ENCODE measurements around the gene PARK7.

PARK7 gene

DNA sequence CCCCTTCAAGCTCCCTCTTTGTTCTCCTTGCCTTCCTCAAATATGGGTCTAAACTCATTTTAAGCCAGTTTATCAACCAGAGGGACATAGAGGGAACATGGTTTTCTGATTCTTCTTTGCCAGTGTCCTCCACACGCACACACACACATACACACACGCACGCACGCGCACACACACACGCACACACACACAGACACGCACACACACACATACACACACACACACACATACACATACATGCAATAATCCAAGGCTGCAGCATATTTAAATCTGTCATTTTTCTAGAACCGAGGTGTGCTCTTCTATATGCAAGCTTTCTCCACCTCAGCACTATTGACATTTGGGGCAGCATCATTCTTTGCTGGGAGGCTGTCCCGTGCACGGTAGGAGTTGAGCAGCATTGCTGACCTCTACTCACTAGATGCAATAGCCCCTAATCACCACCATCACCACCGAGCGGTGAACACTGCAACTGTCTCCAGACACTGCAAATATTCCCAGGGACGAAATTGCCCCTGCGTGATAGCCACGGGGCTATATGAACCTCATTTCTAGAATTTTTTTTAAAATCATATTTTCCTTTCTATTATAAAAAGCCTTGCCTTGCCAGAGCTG lies 28.9 kb upstream of the PARK7 start:
- no peak overlapping the region for H3K4me3 ChIP-seq (ENCODE audit: low read depth, low read length)
- DNase-seq (ENCODE audit: low read depth): no peak
- TF ChIP-seq, protein P1, sequence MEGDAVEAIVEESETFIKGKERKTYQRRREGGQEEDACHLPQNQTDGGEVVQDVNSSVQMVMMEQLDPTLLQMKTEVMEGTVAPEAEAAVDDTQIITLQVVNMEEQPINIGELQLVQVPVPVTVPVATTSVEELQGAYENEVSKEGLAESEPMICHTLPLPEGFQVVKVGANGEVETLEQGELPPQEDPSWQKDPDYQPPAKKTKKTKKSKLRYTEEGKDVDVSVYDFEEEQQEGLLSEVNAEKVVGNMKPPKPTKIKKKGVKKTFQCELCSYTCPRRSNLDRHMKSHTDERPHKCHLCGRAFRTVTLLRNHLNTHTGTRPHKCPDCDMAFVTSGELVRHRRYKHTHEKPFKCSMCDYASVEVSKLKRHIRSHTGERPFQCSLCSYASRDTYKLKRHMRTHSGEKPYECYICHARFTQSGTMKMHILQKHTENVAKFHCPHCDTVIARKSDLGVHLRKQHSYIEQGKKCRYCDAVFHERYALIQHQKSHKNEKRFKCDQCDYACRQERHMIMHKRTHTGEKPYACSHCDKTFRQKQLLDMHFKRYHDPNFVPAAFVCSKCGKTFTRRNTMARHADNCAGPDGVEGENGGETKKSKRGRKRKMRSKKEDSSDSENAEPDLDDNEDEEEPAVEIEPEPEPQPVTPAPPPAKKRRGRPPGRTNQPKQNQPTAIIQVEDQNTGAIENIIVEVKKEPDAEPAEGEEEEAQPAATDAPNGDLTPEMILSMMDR (IDR thresholded peaks at IDR 0.05; ENCODE audit: insufficient read depth, low read depth, low read length, missing control alignments): no peak

- DNase-seq (ENCODE audit: low read depth): no peak
- TF ChIP-seq, protein P1 (IDR thresholded peaks at IDR 0.05; ENCODE audit: insufficient read depth, low read depth, low read length, missing control alignments): no peak
- no peak overlapping the region for H3K4me3 ChIP-seq (ENCODE audit: low read depth, low read length)
Observed at GRCh38 chr1:7938070-7938469, 23.4 kb upstream of the PARK7 start.

DNA sequence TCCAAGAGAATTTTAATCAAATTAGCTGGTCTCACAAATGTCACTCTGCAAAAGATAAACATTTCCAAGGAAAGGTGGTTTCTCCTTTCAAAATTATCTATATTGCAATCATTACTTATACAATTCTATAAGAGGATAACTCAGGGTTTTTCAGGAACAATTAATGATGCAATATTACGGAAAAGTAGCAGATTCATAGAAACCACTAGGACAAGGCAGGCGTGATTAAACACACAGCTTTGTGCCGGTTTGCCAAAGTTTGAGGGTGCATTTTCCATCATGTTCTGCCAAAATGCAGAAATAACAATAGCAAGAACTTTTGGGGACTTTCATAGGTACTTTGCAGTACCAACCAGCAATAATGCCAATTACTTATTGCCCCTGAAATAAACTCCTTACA lies 21.5 kb upstream of the PARK7 start:
- DNase-seq (ENCODE audit: low read depth): no peak
- TF ChIP-seq, protein P1 (IDR thresholded peaks at IDR 0.05; ENCODE audit: insufficient read depth, low read depth, low read length, missing control alignments): no peak
- H3K4me3 ChIP-seq (ENCODE audit: low read depth, low read length): no peak overlapping the region

GRCh38 chr1:7940745-7941436 lies 20.6 kb upstream of the PARK7 start, which contains the start of gene TNFRSF9:
TNFRSF9 (minus strand) TSS chr1:7940839; CDS start chr1:7939994, 845 bp downstream.
- H3K4me3 ChIP-seq (ENCODE audit: low read depth, low read length): no peak within 1 kb of the TSS; the same call in 1 of the 2 replicates
- DNase-seq (ENCODE audit: low read depth): peak; percentile 50
- TF ChIP-seq, protein P1 (IDR thresholded peaks at IDR 0.05; ENCODE audit: insufficient read depth, low read depth, low read length, missing control alignments): no peak

- no peak overlapping the region for H3K4me3 ChIP-seq (ENCODE audit: low read depth, low read length)
- no peak for DNase-seq (ENCODE audit: low read depth)
- TF ChIP-seq, protein P1 (IDR thresholded peaks at IDR 0.05; ENCODE audit: insufficient read depth, low read depth, low read length, missing control alignments): no peak
Observed at GRCh38 chr1:7941437-7941793, 20.1 kb upstream of the PARK7 start.

- DNase-seq (ENCODE audit: low read depth): no peak
- TF ChIP-seq, protein P1 (IDR thresholded peaks at IDR 0.05; ENCODE audit: insufficient read depth, low read depth, low read length, missing control alignments): no peak
- no peak overlapping the region for H3K4me3 ChIP-seq (ENCODE audit: low read depth, low read length)
Observed at GRCh38 chr1:7942214-7942921, 19.1 kb upstream of the PARK7 start.
